Esophagus muscularis mucosa (tissue), 3 donors: ENCODE measurements around the gene TIMM29.

ENCODE experiments used
- POLR2A ChIP-seq: fragments of 450-650 bp; IDR thresholded peaks from one replicate; pipeline ENCODE4 v1.6.1; 2017; ENCODE audit warnings: antibody characterized with exemption, moderate library complexity, mild to moderate bottlenecking, low read depth
- POLR2AphosphoS5 ChIP-seq, 2 donors: sonication (generic); formaldehyde crosslinking; IDR thresholded peaks; one replicate each; pipeline ENCODE4 v1.6.1; 2017; ENCODE audit warnings: antibody characterized with exemption in 2 of 2
- TF ChIP-seq, protein P1 (sequence below), 3 experiments: fragments of 200-600 bp in 2 of 3; fragments of 450-650 bp in 1 of 3; sonication (generic) in 2 of 3; IDR thresholded peaks; one replicate each; pipeline ENCODE4 v1.5.1; 2017 to 2019; ENCODE audit warnings: antibody characterized with exemption in 3 of 3, mild to moderate bottlenecking in 2 of 3, moderate library complexity in 1 of 3

DNA sequence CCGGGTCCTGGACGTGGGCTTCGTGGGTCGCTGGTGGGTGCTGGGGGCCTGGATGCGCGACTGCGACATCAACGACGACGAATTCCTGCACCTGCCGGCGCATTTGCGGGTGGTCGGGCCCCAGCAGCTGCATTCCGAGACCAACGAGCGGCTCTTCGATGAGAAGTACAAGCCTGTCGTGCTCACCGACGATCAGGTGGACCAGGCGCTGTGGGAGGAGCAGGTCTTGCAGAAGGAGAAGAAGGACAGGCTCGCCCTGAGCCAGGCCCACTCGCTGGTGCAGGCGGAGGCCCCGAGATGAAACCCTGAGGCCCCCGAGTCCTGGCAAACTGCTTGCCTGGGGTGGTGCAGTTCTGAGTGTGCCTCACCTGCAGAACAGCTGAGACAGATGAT is 787 bp downstream of the TIMM29 start:
- TF ChIP-seq, protein P1, sequence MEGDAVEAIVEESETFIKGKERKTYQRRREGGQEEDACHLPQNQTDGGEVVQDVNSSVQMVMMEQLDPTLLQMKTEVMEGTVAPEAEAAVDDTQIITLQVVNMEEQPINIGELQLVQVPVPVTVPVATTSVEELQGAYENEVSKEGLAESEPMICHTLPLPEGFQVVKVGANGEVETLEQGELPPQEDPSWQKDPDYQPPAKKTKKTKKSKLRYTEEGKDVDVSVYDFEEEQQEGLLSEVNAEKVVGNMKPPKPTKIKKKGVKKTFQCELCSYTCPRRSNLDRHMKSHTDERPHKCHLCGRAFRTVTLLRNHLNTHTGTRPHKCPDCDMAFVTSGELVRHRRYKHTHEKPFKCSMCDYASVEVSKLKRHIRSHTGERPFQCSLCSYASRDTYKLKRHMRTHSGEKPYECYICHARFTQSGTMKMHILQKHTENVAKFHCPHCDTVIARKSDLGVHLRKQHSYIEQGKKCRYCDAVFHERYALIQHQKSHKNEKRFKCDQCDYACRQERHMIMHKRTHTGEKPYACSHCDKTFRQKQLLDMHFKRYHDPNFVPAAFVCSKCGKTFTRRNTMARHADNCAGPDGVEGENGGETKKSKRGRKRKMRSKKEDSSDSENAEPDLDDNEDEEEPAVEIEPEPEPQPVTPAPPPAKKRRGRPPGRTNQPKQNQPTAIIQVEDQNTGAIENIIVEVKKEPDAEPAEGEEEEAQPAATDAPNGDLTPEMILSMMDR (IDR thresholded peaks at IDR 0.05): no peak
- TF ChIP-seq POLR2A (no peak), POLR2AphosphoS5 (IDR thresholded peaks at IDR 0.05) (no peak)
